GM12873 (cell line): ENCODE data around the gene SLC13A4.

Experiments used
- TF ChIP-seq, protein P1 (sequence below): IDR thresholded peaks from 2 replicates; pipeline ENCODE4 v1.5.1; 2012; ENCODE audit warnings: low read depth, mild to moderate bottlenecking, moderate library complexity, low read length, control low read depth; ENCODE audit not compliant: insufficient read depth; ENCODE audit errors: missing control alignments

Gene SLC13A4

DNA sequence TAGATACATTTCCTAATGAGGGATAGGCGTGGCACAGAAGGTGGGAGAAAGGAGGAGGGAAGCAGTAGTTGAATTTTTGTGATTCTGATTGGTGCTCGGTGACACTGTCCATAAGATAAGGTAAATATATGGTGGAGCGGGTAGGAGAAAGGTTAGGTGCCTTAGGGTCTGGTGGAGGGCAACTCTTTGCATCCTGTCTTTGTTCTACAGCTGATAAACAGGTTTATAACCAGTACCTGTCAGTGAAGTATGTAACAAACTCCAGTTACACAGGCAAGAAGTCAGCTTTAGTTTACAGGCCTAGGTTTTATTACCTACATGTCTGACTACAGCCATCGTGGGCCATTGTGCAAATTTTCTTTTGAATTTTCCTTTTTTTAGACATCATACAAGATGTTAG, 31.5 kb upstream of the SLC13A4 start:
- TF ChIP-seq, protein P1, sequence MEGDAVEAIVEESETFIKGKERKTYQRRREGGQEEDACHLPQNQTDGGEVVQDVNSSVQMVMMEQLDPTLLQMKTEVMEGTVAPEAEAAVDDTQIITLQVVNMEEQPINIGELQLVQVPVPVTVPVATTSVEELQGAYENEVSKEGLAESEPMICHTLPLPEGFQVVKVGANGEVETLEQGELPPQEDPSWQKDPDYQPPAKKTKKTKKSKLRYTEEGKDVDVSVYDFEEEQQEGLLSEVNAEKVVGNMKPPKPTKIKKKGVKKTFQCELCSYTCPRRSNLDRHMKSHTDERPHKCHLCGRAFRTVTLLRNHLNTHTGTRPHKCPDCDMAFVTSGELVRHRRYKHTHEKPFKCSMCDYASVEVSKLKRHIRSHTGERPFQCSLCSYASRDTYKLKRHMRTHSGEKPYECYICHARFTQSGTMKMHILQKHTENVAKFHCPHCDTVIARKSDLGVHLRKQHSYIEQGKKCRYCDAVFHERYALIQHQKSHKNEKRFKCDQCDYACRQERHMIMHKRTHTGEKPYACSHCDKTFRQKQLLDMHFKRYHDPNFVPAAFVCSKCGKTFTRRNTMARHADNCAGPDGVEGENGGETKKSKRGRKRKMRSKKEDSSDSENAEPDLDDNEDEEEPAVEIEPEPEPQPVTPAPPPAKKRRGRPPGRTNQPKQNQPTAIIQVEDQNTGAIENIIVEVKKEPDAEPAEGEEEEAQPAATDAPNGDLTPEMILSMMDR: no peak

DNA sequence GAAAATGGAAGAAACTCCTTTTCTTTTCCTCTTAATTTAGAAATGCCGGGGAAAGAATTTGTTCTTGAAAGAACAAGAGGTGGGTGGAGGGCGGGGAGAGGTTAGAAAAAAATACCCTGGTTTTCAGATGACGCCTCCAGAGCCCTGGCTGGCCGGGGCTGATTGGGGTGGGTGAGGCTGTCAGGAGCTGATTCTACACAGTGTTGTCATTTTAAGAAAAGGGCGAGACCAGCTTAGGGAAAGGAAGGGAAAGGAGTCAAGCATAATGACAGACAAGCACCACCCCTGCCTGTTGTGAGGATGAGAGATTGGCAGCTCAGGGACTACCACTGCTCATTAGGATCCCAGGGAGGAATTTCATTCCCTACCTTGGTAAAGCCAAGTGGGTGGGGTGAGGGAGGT, 30.5 kb upstream of the SLC13A4 start:
- TF ChIP-seq, protein P1: no peak

DNA sequence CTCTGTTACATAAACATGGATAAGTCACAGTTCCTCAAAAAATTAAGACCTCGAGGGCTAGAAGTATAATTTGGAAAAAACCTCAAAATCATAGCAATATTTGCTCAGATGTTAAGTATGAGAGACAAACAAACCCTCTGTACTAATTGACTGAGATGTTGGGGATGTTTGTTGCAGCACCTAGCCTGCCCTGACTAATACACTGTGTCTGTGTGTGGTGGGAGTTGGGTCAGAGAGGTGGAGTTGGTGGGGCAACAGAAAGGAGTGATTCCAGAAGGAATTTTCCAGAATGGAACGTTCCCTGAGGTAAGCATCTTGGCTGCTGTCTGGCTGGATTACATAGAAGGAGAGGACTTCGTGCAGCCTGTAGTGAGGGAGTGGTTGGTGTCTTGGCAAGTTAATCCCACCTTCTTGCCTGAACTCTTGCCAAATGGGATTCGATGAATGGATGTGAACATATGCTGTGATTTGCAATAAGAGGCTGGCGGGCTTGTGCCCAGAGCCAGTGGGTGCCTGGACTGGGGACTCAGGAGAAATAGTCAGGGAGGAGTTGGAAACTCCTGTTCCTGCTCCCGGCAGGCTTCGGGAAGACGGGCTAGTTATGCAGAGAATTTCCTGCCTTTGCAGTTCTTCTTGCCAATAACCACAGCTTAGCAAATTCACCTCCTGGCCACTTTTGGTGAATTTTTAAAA, 29.9 kb upstream of the SLC13A4 start:
- TF ChIP-seq, protein P1: no peak

DNA sequence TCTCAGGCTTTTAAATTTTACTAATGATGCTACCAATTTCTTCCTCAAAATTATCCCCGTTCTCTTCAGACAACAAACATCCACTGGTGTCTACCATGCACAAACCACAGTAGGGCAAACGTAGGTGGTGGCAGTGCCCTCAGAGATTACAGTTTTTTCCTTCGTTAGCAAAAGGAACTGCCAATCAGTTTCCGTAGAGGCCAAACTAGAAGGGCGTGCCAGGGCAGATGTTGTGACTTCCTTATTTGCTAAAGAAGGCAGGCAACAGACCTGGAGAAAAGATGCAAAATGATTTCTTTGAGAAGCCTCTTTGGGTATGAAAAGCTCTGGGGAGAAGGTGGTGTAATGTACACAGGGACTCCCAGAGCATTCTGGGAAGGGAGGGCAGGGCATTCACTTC, 28.2 kb upstream of the SLC13A4 start:
- TF ChIP-seq, protein P1: no peak

DNA sequence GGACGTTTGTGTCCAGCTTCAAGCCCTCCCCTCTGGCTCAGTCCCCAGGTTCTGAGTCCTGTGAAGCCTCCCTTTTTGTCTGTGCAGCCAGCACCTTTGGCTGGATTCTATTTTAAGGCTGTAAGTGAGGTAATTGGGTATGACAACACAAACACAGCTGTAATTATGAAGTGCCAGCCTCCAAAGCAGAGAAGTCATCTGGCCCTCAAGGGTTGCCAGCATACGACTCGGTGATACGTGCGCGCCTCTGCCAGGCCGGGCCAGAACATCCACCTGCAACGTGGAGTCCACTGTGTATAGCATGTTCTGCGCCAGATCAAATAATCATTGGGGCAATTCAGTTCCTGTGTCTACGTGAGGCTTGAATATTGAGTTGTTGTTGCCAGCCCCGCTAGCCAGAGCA, 27.4 kb upstream of the SLC13A4 start:
- TF ChIP-seq, protein P1: no peak

DNA sequence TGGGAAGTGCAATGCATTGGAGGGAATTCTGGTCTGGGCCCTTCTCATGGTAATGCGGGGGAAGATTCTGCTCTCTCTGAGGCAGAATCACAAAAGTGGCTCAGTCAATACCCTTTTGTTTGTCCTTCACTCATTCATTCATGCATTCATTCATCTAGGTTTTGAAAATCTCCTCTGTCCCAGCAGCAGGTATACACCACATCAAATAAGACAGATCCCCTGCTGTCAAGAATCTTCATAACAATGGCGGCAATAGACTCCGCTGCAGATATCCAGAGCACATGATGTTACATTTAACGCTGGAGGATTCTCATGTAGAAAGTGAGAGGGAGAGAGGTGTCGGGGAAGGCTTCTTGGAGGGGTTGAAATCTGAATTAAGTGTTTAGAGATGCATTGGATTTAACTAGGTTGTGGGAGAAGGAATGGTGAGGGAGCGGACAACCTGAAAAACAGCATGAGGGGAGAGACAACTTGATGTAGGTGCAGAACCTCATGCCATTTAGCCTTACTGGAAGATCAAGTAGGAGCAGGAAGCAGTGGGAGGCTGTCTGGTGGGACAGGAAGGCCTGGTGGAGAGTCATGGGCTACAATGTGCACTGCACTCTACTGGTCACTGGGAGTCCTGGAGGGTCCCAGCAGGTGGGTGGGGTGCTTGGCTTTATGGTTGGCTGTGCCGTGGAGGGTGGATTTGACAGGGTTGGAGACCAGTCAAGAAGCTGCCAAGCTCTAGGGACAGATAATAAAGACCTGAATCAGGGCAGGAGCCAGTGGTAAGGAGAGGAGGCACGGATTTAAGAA, 25.8 kb upstream of the SLC13A4 start:
- TF ChIP-seq, protein P1: no peak

DNA sequence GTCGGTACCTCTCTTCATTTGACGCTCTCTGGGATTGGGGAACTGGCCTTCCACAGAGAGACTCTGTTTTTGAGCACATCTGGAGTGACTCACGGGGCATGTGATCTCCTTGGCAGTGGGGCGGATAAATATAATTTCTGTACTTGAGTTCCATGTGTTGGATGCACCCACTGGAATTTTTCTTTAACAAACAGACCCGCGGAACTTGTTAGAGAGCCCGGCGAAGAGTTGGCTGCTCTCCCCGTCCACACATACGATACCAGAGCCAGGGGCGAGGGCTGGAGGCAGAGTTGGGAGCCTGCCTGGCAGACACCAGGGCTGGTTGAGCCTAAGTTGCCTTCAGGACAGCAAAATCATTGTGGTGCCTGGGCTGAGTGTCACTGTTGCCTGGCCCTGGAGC, 20.8 kb upstream of the SLC13A4 start, which contains the start of gene FAM180A:
Gene FAM180A, minus strand, starts transcription at position 44 of the 400 bp plus-strand sequence. CDS start 233 bp downstream, outside the sequence.
- TF ChIP-seq, protein P1: no peak
